ENCODE results near the gene SCRN1. TPM values are rescaled to one million over a fixed set of nuclear protein-coding genes. Genes with fewer than 3 reads are reported as not detected.

Gene SCRN1
- total RNA-seq, 1 donor: 45.6 TPM

- Histone ChIP-seq H3K4me1 (ENCODE audit: insufficient read depth, low read length) (peaks cover 22% of the 10 kb centered on the region), H3K27ac (ENCODE audit: low read depth, low read length) (peak overlapping the region; percentile 70), H3K4me3 (ENCODE audit: insufficient read depth, low read length) (no peak overlapping the region), H2AFZ (ENCODE audit: low read length) (no peak overlapping the region), H3K36me3 (ENCODE audit: insufficient read depth, low read length) (no peaks in the 10 kb centered on the region), H4K20me1 (ENCODE audit: insufficient read depth, low read length) (peaks cover 6% of the 10 kb centered on the region), H3K27me3 (ENCODE audit: insufficient read depth, low read length) (no peaks in the 10 kb centered on the region), H3K79me2 (ENCODE audit: insufficient read depth, low read length) (peaks cover 68% of the 10 kb centered on the region), H3K4me2 (ENCODE audit: insufficient read depth, low read length) (peak overlapping the region; percentile 82), H3K9me3 (ENCODE audit: low read depth, low read length) (no peaks in the 10 kb centered on the region)
- DNase-seq (ENCODE audit: insufficient read length, low spot score, missing footprints): peak; percentile 92
- no peak for TF ChIP-seq CTCF (IDR thresholded peaks at IDR 0.05; ENCODE audit: extremely low read depth, low read depth, low read length)
Observed at GRCh38 chr7:29987083-29987482, 2.5 kb downstream of the SCRN1 start.

GRCh38 chr7:29980151-29980550, 9.4 kb downstream of the SCRN1 start:
- no peak for TF ChIP-seq CTCF (IDR thresholded peaks at IDR 0.05; ENCODE audit: extremely low read depth, low read depth, low read length)
- Histone ChIP-seq H3K27me3 (ENCODE audit: insufficient read depth, low read length) (no peaks in the 10 kb centered on the region), H3K9me3 (ENCODE audit: low read depth, low read length) (no peaks in the 10 kb centered on the region), H3K4me2 (ENCODE audit: insufficient read depth, low read length) (no peak overlapping the region), H4K20me1 (ENCODE audit: insufficient read depth, low read length) (peaks cover 31% of the 10 kb centered on the region), H3K4me3 (ENCODE audit: insufficient read depth, low read length) (no peak overlapping the region), H2AFZ (ENCODE audit: low read length) (no peak overlapping the region), H3K27ac (ENCODE audit: low read depth, low read length) (no peak overlapping the region), H3K36me3 (ENCODE audit: insufficient read depth, low read length) (no peaks in the 10 kb centered on the region), H3K4me1 (ENCODE audit: insufficient read depth, low read length) (no peaks in the 10 kb centered on the region), H3K79me2 (ENCODE audit: insufficient read depth, low read length) (peaks cover 93% of the 10 kb centered on the region)
- no peak for DNase-seq (ENCODE audit: insufficient read length, low spot score, missing footprints)

- Histone ChIP-seq H2AFZ (ENCODE audit: low read length) (no peak overlapping the region), H3K27me3 (ENCODE audit: insufficient read depth, low read length) (no peaks in the 10 kb centered on the region), H4K20me1 (ENCODE audit: insufficient read depth, low read length) (peaks cover 37% of the 10 kb centered on the region), H3K36me3 (ENCODE audit: insufficient read depth, low read length) (no peaks in the 10 kb centered on the region), H3K4me1 (ENCODE audit: insufficient read depth, low read length) (no peaks in the 10 kb centered on the region), H3K27ac (ENCODE audit: low read depth, low read length) (no peak overlapping the region), H3K79me2 (ENCODE audit: insufficient read depth, low read length) (peaks cover 94% of the 10 kb centered on the region), H3K4me2 (ENCODE audit: insufficient read depth, low read length) (no peak overlapping the region), H3K9me3 (ENCODE audit: low read depth, low read length) (no peaks in the 10 kb centered on the region), H3K4me3 (ENCODE audit: insufficient read depth, low read length) (no peak overlapping the region)
- no peak for TF ChIP-seq CTCF (IDR thresholded peaks at IDR 0.05; ENCODE audit: extremely low read depth, low read depth, low read length)
- no peak for DNase-seq (ENCODE audit: insufficient read length, low spot score, missing footprints)
Observed at GRCh38 chr7:29977886-29978651, 11.5 kb downstream of the SCRN1 start.

- H2AFZ ChIP-seq (ENCODE audit: low read length): no peak overlapping the region
- H3K4me2 ChIP-seq (ENCODE audit: insufficient read depth, low read length): no peak overlapping the region
- DNase-seq (ENCODE audit: insufficient read length, low spot score, missing footprints): no peak
- TF ChIP-seq CTCF (IDR thresholded peaks at IDR 0.05; ENCODE audit: extremely low read depth, low read depth, low read length): no peak
- no peaks in the 10 kb centered on the region for H3K4me1 ChIP-seq (ENCODE audit: insufficient read depth, low read length)
- H3K79me2 ChIP-seq (ENCODE audit: insufficient read depth, low read length): peaks cover 94% of the 10 kb centered on the region
- H4K20me1 ChIP-seq (ENCODE audit: insufficient read depth, low read length): peaks cover 49% of the 10 kb centered on the region
- H3K9me3 ChIP-seq (ENCODE audit: low read depth, low read length): no peaks in the 10 kb centered on the region
- no peaks in the 10 kb centered on the region for H3K27me3 ChIP-seq (ENCODE audit: insufficient read depth, low read length)
- no peak overlapping the region for H3K27ac ChIP-seq (ENCODE audit: low read depth, low read length)
- H3K36me3 ChIP-seq (ENCODE audit: insufficient read depth, low read length): no peaks in the 10 kb centered on the region
- H3K4me3 ChIP-seq (ENCODE audit: insufficient read depth, low read length): no peak overlapping the region
Observed at GRCh38 chr7:29976673-29977415, 12.8 kb downstream of the SCRN1 start.
